ENCODE measurements around the gene ATP8B1. TPM values are rescaled to one million over a fixed set of nuclear protein-coding genes. Genes with fewer than 3 reads are reported as not detected.
A peak's percentile ranks its signal among the peaks of the same experiment; 100 is the strongest.

ATP8B1 gene
- total and polyA plus RNA-seq, 2 experiments from 2014 or later = 15.8 to 43.9 TPM

GRCh38 chr18:57630754-57631595, 172.1 kb downstream of the ATP8B1 start:
- Histone ChIP-seq H3K4me3 (peak overlapping the region; percentile 83), H2AFZ (peak overlapping the region; percentile 100), H3K4me1 (ENCODE audit: insufficient read depth) (peaks cover 12% of the 10 kb centered on the region), H3K9me3 (ENCODE audit: low read depth) (no peaks in the 10 kb centered on the region), H4K20me1 (ENCODE audit: insufficient read depth) (no peaks in the 10 kb centered on the region), H3K9ac (peak overlapping the region; percentile 84), H3F3A (ENCODE audit: insufficient read depth) (peaks cover 12% of the 10 kb centered on the region; the same call in 1 of the 2 replicates), H3K4me2 (ENCODE audit: unreplicated experiment) (peak overlapping the region; percentile 87), H3K27me3 (replicated peaks; ENCODE audit: insufficient read depth) (no peaks in the 10 kb centered on the region), H3K79me2 (ENCODE audit: insufficient read depth) (no peaks in the 10 kb centered on the region), H3K36me3 (ENCODE audit: low read depth) (no peaks in the 10 kb centered on the region), H3K27ac (peak overlapping the region; percentile 74), H3K9me2 (ENCODE audit: insufficient read depth) (no peaks in the 10 kb centered on the region)
- WGBS, 2 experiments (ENCODE audit: low coverage in 1 of 2, low lambda C conversion rate in 2 of 2, missing lambda C conversion rate in 2 of 2) = 21 to 23% methylated on average over 13 of the region's 13 CpGs
- in situ Hi-C loops (cut with MboI) = no loop called here
- TF ChIP-seq EZH2 (IDR thresholded peaks at IDR 0.05; ENCODE audit: insufficient read depth, poor library complexity, severe bottlenecking) (no peak), EZH2phosphoT487 (IDR thresholded peaks at IDR 0.05; ENCODE audit: insufficient read depth, low read depth) (no peak)
- DNase-seq = peak; percentile 25

- Histone ChIP-seq H3K4me2 (ENCODE audit: unreplicated experiment) (peak overlapping the region; percentile 87), H3K9me2 (ENCODE audit: insufficient read depth) (no peaks in the 10 kb centered on the region), H3K27ac (peak overlapping the region; percentile 74), H3K27me3 (replicated peaks; ENCODE audit: insufficient read depth) (no peaks in the 10 kb centered on the region), H2AFZ (peak overlapping the region; percentile 100), H3F3A (ENCODE audit: insufficient read depth) (peaks cover 12% of the 10 kb centered on the region; the same call in 1 of the 2 replicates), H3K79me2 (ENCODE audit: insufficient read depth) (no peaks in the 10 kb centered on the region), H3K9me3 (ENCODE audit: low read depth) (no peaks in the 10 kb centered on the region), H4K20me1 (ENCODE audit: insufficient read depth) (no peaks in the 10 kb centered on the region), H3K4me3 (peak overlapping the region; percentile 83), H3K36me3 (ENCODE audit: low read depth) (no peaks in the 10 kb centered on the region), H3K4me1 (ENCODE audit: insufficient read depth) (peaks cover 12% of the 10 kb centered on the region), H3K9ac (peak overlapping the region; percentile 84)
- peak; percentile 99 for DNase-seq
- in situ Hi-C loops (cut with MboI) = no loop called here
- WGBS, 2 experiments (ENCODE audit: low coverage in 1 of 2, low lambda C conversion rate in 2 of 2, missing lambda C conversion rate in 2 of 2) = 2 to 4% methylated on average over 51 to 52 of the region's 52 CpGs
- no peak for TF ChIP-seq EZH2 (IDR thresholded peaks at IDR 0.05; ENCODE audit: insufficient read depth, poor library complexity, severe bottlenecking)
- no peak for TF ChIP-seq EZH2phosphoT487 (IDR thresholded peaks at IDR 0.05; ENCODE audit: insufficient read depth, low read depth)
These were observed 172.9 kb downstream of the ATP8B1 start for GRCh38 chr18:57630002-57630753.

GRCh38 chr18:57629422-57629821, 173.7 kb downstream of the ATP8B1 start:
- H3K9me2 ChIP-seq (ENCODE audit: insufficient read depth) = no peaks in the 10 kb centered on the region
- peaks cover 12% of the 10 kb centered on the region; the same call in 1 of the 2 replicates for H3F3A ChIP-seq (ENCODE audit: insufficient read depth)
- H3K27me3 ChIP-seq (replicated peaks; ENCODE audit: insufficient read depth) = no peaks in the 10 kb centered on the region
- DNase-seq = no peak
- WGBS, 2 experiments (ENCODE audit: low coverage in 1 of 2, low lambda C conversion rate in 2 of 2, missing lambda C conversion rate in 2 of 2) = 95 to 98% methylated on average over 9 of the region's 9 CpGs
- TF ChIP-seq EZH2phosphoT487 (IDR thresholded peaks at IDR 0.05; ENCODE audit: insufficient read depth, low read depth) (no peak), EZH2 (IDR thresholded peaks at IDR 0.05; ENCODE audit: insufficient read depth, poor library complexity, severe bottlenecking) (no peak)
- in situ Hi-C loops (cut with MboI) = no loop called here
- no peaks in the 10 kb centered on the region for H3K79me2 ChIP-seq (ENCODE audit: insufficient read depth)
- H3K9ac ChIP-seq = peak overlapping the region; percentile 84; the same call in 1 of the 2 replicates
- H3K36me3 ChIP-seq (ENCODE audit: low read depth) = no peaks in the 10 kb centered on the region
- no peaks in the 10 kb centered on the region for H3K9me3 ChIP-seq (ENCODE audit: low read depth)
- peak overlapping the region; percentile 100 for H2AFZ ChIP-seq
- no peaks in the 10 kb centered on the region for H4K20me1 ChIP-seq (ENCODE audit: insufficient read depth)
- H3K27ac ChIP-seq = no peak overlapping the region
- peak overlapping the region; percentile 83; the same call in 1 of the 2 replicates for H3K4me3 ChIP-seq
- peaks cover 12% of the 10 kb centered on the region for H3K4me1 ChIP-seq (ENCODE audit: insufficient read depth)
- peak overlapping the region; percentile 87 for H3K4me2 ChIP-seq (ENCODE audit: unreplicated experiment)

GRCh38 chr18:57627488-57627887, 175.6 kb downstream of the ATP8B1 start:
- H3K27ac ChIP-seq = no peak overlapping the region
- 73 to 84% methylated on average over 5 of the region's 5 CpGs for WGBS, 2 experiments (ENCODE audit: low coverage in 1 of 2, low lambda C conversion rate in 2 of 2, missing lambda C conversion rate in 2 of 2)

More at GRCh38 chr18:57627488-57627887, 175.6 kb downstream of the ATP8B1 start:
- Histone ChIP-seq H4K20me1 (ENCODE audit: insufficient read depth) (no peaks in the 10 kb centered on the region), H2AFZ (peak overlapping the region; percentile 5; the same call in 1 of the 2 replicates), H3K4me3 (no peak overlapping the region), H3K79me2 (ENCODE audit: insufficient read depth) (no peaks in the 10 kb centered on the region), H3F3A (ENCODE audit: insufficient read depth) (peaks cover 12% of the 10 kb centered on the region; the same call in 1 of the 2 replicates), H3K36me3 (ENCODE audit: low read depth) (no peaks in the 10 kb centered on the region), H3K9me3 (ENCODE audit: low read depth) (no peaks in the 10 kb centered on the region), H3K27me3 (replicated peaks; ENCODE audit: insufficient read depth) (no peaks in the 10 kb centered on the region), H3K4me1 (ENCODE audit: insufficient read depth) (peaks cover 12% of the 10 kb centered on the region), H3K9ac (no peak overlapping the region), H3K9me2 (ENCODE audit: insufficient read depth) (no peaks in the 10 kb centered on the region), H3K4me2 (ENCODE audit: unreplicated experiment) (no peak overlapping the region)
- TF ChIP-seq EZH2phosphoT487 (IDR thresholded peaks at IDR 0.05; ENCODE audit: insufficient read depth, low read depth) (no peak), EZH2 (IDR thresholded peaks at IDR 0.05; ENCODE audit: insufficient read depth, poor library complexity, severe bottlenecking) (no peak)
- peak; percentile 33 for DNase-seq
- in situ Hi-C loops (cut with MboI) = no loop called here

All from GM23248 (cell line).